LNCAP (cell line): ENCODE results near the gene IFNGR1.

Experiments used
- TF ChIP-seq, protein P1 (sequence below): fragments of 450-650 bp; IDR thresholded peaks from 2 replicates; pipeline ENCODE4 v1.5.1; 2017; ENCODE audit warnings: mild to moderate bottlenecking

Gene IFNGR1

DNA sequence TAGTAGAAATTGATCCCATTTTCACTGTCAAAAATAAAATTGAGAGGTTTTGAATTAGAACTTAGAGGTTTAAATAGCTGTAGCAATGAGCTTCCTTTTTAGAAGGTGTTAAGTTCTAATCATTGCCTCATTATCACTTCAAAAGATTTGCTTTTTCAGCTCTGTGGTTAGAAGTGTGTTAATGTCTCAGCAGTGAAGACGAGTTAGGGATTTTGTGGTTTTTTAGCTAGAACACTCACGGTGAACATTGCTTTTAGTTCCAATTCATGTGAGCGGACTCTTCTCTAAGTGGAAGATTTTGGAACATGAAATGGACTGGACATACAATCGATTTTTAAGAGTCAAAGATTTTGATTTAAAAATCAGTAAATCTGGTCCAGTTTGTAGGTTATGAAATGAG lies 12.7 kb upstream of the IFNGR1 start:
- TF ChIP-seq, protein P1, sequence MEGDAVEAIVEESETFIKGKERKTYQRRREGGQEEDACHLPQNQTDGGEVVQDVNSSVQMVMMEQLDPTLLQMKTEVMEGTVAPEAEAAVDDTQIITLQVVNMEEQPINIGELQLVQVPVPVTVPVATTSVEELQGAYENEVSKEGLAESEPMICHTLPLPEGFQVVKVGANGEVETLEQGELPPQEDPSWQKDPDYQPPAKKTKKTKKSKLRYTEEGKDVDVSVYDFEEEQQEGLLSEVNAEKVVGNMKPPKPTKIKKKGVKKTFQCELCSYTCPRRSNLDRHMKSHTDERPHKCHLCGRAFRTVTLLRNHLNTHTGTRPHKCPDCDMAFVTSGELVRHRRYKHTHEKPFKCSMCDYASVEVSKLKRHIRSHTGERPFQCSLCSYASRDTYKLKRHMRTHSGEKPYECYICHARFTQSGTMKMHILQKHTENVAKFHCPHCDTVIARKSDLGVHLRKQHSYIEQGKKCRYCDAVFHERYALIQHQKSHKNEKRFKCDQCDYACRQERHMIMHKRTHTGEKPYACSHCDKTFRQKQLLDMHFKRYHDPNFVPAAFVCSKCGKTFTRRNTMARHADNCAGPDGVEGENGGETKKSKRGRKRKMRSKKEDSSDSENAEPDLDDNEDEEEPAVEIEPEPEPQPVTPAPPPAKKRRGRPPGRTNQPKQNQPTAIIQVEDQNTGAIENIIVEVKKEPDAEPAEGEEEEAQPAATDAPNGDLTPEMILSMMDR = no peak

DNA sequence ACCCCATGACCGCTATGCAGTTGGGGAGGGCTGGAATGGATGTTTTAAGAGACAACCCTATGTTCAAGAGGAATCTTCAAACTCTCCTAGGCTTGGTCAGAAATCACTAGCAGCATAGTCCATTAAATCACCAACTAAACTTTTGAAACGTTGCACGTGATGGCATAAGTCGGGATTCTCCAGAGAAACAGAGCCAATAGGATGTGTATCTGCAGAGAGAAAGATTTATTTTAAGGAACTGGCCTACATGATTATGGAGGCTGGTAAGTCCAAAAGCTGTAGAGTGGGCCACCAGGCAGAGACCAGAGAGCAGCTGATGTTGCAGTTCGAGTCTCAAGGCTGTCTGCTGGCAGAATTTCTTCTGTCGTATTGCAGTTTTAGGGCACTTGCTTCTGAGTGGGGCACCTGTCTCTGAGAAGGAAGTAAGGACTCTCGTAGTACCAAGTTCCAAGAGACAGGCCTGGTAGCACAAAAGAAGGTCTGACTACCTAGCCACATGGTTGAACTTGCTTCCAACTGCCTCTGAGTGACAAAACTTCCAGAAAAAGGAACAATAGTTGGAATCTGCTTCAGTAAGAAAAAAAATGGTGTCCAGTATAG lies 11.9 kb upstream of the IFNGR1 start:
- TF ChIP-seq, protein P1 = no peak

DNA sequence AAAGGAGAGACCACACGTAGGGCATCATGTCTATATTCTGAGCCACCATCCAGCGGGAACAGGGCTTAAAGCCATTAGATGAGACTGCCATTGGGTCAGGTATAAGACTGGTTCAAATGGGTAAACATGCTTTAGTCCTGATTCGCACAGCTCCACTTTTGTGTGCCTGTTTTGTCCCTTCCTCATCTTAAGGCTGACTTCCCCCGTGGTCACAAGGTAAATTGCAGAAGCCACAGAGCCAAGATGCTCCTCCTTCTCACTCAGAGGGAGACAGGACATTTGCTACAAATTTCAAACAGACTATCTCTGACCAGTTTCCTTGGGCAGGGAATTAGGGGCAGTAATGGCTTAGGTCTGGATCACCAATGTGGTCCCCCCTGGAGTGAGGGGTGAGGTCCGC lies 11.4 kb upstream of the IFNGR1 start:
- TF ChIP-seq, protein P1 = no peak

DNA sequence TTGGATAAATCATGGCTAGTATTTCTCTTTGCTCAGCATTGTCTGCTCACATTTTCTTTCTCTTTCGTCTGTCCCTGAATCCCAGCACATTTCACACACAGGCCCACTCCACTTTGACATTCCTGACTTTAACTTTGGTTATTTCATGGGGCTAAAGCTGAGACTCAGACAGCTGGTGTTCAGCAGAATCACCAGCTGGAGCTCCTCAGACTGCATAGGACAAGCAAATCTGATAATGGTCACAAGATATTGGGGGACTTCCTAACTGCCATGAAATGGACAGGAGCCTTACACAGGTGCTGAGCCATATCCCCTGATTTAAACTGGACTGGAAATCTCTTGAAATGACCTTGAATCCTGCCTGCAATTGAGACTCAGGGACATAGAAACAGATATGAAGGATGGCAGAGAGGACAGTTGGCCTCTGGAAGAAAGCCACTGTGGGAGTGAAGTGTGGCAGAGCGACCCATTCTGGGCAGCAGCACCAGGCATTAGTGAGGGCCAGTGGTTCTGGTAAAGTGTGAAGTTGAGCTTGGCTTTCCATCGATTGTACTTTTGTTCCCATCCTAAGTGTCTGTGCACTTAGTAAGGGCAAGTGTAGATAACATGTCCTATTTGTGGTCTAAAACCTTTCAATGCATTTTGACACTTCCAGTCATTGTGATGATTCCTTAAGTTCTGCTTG lies 10.0 kb upstream of the IFNGR1 start:
- TF ChIP-seq, protein P1 = no peak

DNA sequence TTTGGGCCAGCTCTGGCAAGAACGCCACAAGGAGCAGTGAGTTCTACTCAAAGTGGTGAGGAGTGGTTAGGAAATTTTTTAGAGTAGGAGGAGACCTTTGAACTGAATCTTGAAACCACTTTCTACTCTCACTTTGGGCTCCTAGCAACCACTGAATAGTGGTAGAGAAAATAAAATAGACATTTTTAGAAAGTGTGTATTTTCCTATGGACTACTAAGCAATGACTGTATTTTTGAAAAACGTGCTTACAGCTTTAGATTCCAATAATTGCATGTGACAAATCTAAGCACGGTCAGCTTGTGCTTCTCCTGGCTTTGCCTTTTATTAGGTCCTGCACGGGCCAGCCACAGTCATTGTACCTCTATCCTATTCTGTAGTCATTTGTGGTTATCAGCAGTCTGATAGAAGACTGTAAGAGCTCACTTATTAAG lies 8.7 kb upstream of the IFNGR1 start:
- TF ChIP-seq, protein P1 = no peak

DNA sequence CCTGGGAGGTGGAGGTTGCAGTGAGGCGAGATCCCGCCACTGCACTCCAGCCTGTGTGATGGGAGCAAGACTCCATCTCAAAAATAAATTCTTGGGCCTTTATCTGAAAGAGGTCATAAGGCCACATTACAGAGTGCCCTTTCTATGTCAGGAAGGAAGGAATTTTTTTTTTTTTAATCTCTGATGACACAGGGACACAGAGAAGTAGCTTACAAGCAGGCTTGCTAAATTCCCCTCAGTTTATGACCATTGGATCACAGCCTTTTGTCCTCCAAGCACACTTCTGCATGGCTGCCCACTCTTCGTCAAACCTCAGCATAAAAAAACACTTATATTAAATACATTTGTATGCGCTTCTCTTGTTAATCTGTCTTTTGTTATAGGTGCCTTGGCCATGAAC lies 7.5 kb upstream of the IFNGR1 start:
- TF ChIP-seq, protein P1 = no peak

DNA sequence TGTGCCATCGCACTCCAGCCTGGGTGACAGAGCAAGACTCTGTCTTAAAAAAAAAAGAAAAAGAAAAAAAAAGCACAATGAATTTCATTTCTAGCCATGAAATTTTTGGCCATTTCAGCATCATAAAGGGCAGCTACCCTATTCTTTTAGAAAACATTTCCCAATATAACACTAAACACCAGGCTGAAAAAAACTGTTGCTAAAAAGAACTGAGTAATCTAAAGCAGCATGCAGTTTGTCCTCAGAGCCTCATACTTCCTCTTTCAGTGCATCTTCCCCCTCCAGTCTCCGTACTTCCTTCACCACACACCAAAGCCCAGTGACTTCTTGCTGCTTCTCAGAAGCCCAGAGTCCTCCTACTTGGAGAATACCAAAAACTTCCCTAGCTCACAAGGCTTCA lies 5.6 kb upstream of the IFNGR1 start:
- TF ChIP-seq, protein P1 = no peak
